Erythroblast (primary cell): Measurements from ENCODE around the gene SMCO3.

Experiments used
- GATA1 ChIP-seq: IDR thresholded peaks from 2 replicates; pipeline ENCODE4 v1.6.1; 2011; ENCODE audit warnings: low read depth, mild to moderate bottlenecking, control low read depth, low read length, moderate library complexity
- POLR2A ChIP-seq: IDR thresholded peaks from 2 replicates; pipeline ENCODE4 v1.6.1; 2011; ENCODE audit warnings: mild to moderate bottlenecking, low read length

- TF ChIP-seq POLR2A (no peak), GATA1 (no peak)
These were observed 38.9 kb upstream of the SMCO3 start for GRCh38 chr12:14852880-14853279.
